Forelimb muscle (tissue), 1 donor: ENCODE measurements around the gene THSD4. TPM values are rescaled to one million over a fixed set of nuclear protein-coding genes. Genes with fewer than 3 reads are reported as not detected.
"Not testable (repeated sequence)": the region's sequence is repeated elsewhere in the genome, so short reads cannot be mapped to it uniquely, and the experiment has no call there.

Experiments
- DNase-seq: peaks from one replicate; pipeline ENCODE4 v3.0.0-alpha.2; 2013; ENCODE audit warnings: low read depth
- polyA plus RNA-seq: library from polyadenylated mRNA; unstranded; fragments of 120-200 nt; gene quantifications from one replicate; pipeline ENCODE4 v1.2.1, GENCODE V29; 2013; ENCODE audit not compliant: insufficient read length

THSD4 gene
- polyA plus RNA-seq, 1 donor, result 21.8 TPM

GRCh38 chr15:71713191-71713809, 598.0 kb downstream of the THSD4 start:
- DNase-seq, result no peak

- no peak for DNase-seq
Measured at GRCh38 chr15:71715914-71716313, 600.6 kb downstream of the THSD4 start.

GRCh38 chr15:71716990-71717389, 601.7 kb downstream of the THSD4 start:
- no peak for DNase-seq

- DNase-seq, result no peak
Measured at GRCh38 chr15:71718116-71718910, 603.0 kb downstream of the THSD4 start.

GRCh38 chr15:71723344-71723743, 608.1 kb downstream of the THSD4 start:
- DNase-seq, result no peak

GRCh38 chr15:71725207-71725955, 610.1 kb downstream of the THSD4 start:
- DNase-seq, result not testable (repeated sequence)

GRCh38 chr15:71728881-71729280, 613.6 kb downstream of the THSD4 start:
- no peak for DNase-seq

GRCh38 chr15:71729319-71729718, 614.0 kb downstream of the THSD4 start:
- DNase-seq, result no peak

GRCh38 chr15:71730277-71731144, 615.2 kb downstream of the THSD4 start:
- peak; percentile 45 for DNase-seq

- DNase-seq, result no peak
Measured at GRCh38 chr15:71732636-71733035, 617.4 kb downstream of the THSD4 start.

GRCh38 chr15:71733122-71733521, 617.9 kb downstream of the THSD4 start:
- DNase-seq, result no peak

- DNase-seq, result no peak
Measured at GRCh38 chr15:71734709-71735384, 619.6 kb downstream of the THSD4 start.

- no peak for DNase-seq
Measured at GRCh38 chr15:71735385-71735757, 620.1 kb downstream of the THSD4 start.

GRCh38 chr15:71736286-71736947, 621.1 kb downstream of the THSD4 start:
- DNase-seq, result no peak

GRCh38 chr15:71737761-71738160, 622.5 kb downstream of the THSD4 start:
- DNase-seq, result no peak

GRCh38 chr15:71739355-71739754, 624.1 kb downstream of the THSD4 start:
- no peak for DNase-seq

GRCh38 chr15:71742964-71743363, 627.7 kb downstream of the THSD4 start:
- DNase-seq, result no peak

GRCh38 chr15:71743861-71744382, 628.7 kb downstream of the THSD4 start:
- DNase-seq, result peak; percentile 40

GRCh38 chr15:71746719-71747118, 631.4 kb downstream of the THSD4 start:
- no peak for DNase-seq
